MM.1S (cell line): ENCODE results near the gene GDF2.
A peak's percentile ranks its signal among the peaks of the same experiment; 100 is the strongest.

Experiments
- DNase-seq: peaks from one replicate; pipeline ENCODE4 v3.0.0-alpha.2; 2015
- H2AFZ ChIP-seq: fragments of 300-600 bp; sonication (generic); 2 replicates; pipeline ENCODE4 v1.6.0; 2016; ENCODE audit warnings: antibody characterized with exemption, low read length
- H3F3A ChIP-seq: fragments of 300-600 bp; sonication (generic); 2 replicates; pipeline ENCODE4 v1.6.1; 2016; ENCODE audit warnings: mild to moderate bottlenecking, antibody characterized with exemption, low read length, moderate library complexity, mixed read lengths; ENCODE audit not compliant: insufficient read depth
- H3K27ac ChIP-seq: fragments of 300-600 bp; sonication (generic); 2 replicates; pipeline ENCODE4 v1.5.1; 2016; ENCODE audit warnings: mild to moderate bottlenecking, low read length
- H3K27me3 ChIP-seq: fragments of 300-600 bp; sonication (generic); replicated peaks from 2 replicates; pipeline ENCODE4 v1.6.0; 2016; ENCODE audit warnings: low read length; ENCODE audit not compliant: insufficient read depth
- H3K36me3 ChIP-seq: fragments of 300-600 bp; sonication (generic); replicated peaks from 2 replicates; pipeline ENCODE4 v1.6.1; 2016; ENCODE audit warnings: mild to moderate bottlenecking, low read length, mixed read lengths; ENCODE audit not compliant: insufficient read depth
- H3K4me1 ChIP-seq: fragments of 300-600 bp; sonication (generic); 2 replicates; pipeline ENCODE4 v1.6.1; 2016; ENCODE audit warnings: low read length, mixed read lengths
- H3K4me2 ChIP-seq: fragments of 300-600 bp; sonication (generic); 2 replicates; pipeline ENCODE4 v1.6.0; 2016; ENCODE audit warnings: low read depth, low read length
- H3K4me3 ChIP-seq: fragments of 300-600 bp; sonication (generic); 2 replicates; pipeline ENCODE4 v1.5.1; 2016; ENCODE audit warnings: low read length, mixed read lengths
- H3K79me2 ChIP-seq: fragments of 300-600 bp; sonication (generic); 2 replicates; pipeline ENCODE4 v1.6.1; 2016; ENCODE audit warnings: mixed run types, low read length, mixed read lengths
- H3K9ac ChIP-seq: fragments of 300-600 bp; sonication (generic); 2 replicates; pipeline ENCODE4 v1.6.1; 2016; ENCODE audit warnings: low read length, mixed read lengths
- H3K9me2 ChIP-seq: fragments of 300-600 bp; sonication (generic); replicated peaks from 2 replicates; pipeline ENCODE4 v1.6.1; 2016; ENCODE audit warnings: mild to moderate bottlenecking, low read length, mixed read lengths; ENCODE audit not compliant: insufficient read depth
- H3K9me3 ChIP-seq: fragments of 300-600 bp; sonication (generic); replicated peaks from 2 replicates; pipeline ENCODE4 v1.6.1; 2016; ENCODE audit warnings: mild to moderate bottlenecking, low read length, mixed read lengths; ENCODE audit not compliant: insufficient read depth
- H4K20me1 ChIP-seq: fragments of 300-600 bp; sonication (generic); 2 replicates; pipeline ENCODE4 v1.6.1; 2016; ENCODE audit warnings: mild to moderate bottlenecking, low read length, moderate library complexity, mixed read lengths; ENCODE audit not compliant: insufficient read depth
- CTCF ChIP-seq: fragments of 300-600 bp; sonication (generic); IDR thresholded peaks from 2 replicates; pipeline ENCODE4 v1.5.1; 2016; ENCODE audit warnings: antibody characterized with exemption, low read length, mixed read lengths
- EZH2 ChIP-seq: fragments of 300-600 bp; sonication (generic); optimal IDR thresholded peaks from 2 replicates; pipeline ENCODE3; 2017; ENCODE audit warnings: low read depth, mild to moderate bottlenecking, antibody characterized with exemption, low read length, mixed read lengths
- EZH2phosphoT487 ChIP-seq: fragments of 300-600 bp; sonication (generic); IDR thresholded peaks from 2 replicates; pipeline ENCODE4 v1.6.1; 2018; ENCODE audit warnings: antibody characterized with exemption, low read length

Gene GDF2

GRCh38 chr10:47308775-47309174 is 13.5 kb upstream of the GDF2 start:
- Histone ChIP-seq H3K9ac (no peak overlapping the region), H3K4me2 (no peak overlapping the region)

GRCh38 chr10:47309408-47310089 is 12.7 kb upstream of the GDF2 start:
- H3K79me2 ChIP-seq: no peaks in the 10 kb centered on the region
- H3K4me1 ChIP-seq: no peaks in the 10 kb centered on the region
- H3K9me2 ChIP-seq: no peaks in the 10 kb centered on the region
- TF ChIP-seq EZH2 (no peak), EZH2phosphoT487 (no peak), CTCF (peak; percentile 37)
- no peaks in the 10 kb centered on the region for H3K9me3 ChIP-seq
- no peak overlapping the region for H3K27ac ChIP-seq
- no peak overlapping the region for H3K4me3 ChIP-seq
- DNase-seq: no peak
- peaks cover 43% of the 10 kb centered on the region for H3K27me3 ChIP-seq
- no peaks in the 10 kb centered on the region for H3K36me3 ChIP-seq
- no peaks in the 10 kb centered on the region for H3F3A ChIP-seq
- H4K20me1 ChIP-seq: no peaks in the 10 kb centered on the region
- H3K9ac ChIP-seq: no peak overlapping the region
- no peak overlapping the region for H3K4me2 ChIP-seq
- H2AFZ ChIP-seq: no peak overlapping the region

More at GRCh38 chr10:47308775-47309174, 13.5 kb upstream of the GDF2 start:
- Histone ChIP-seq H3K79me2 (no peaks in the 10 kb centered on the region), H3K4me1 (no peaks in the 10 kb centered on the region), H3K36me3 (no peaks in the 10 kb centered on the region), H3K27me3 (peaks cover 43% of the 10 kb centered on the region), H3F3A (no peaks in the 10 kb centered on the region), H4K20me1 (no peaks in the 10 kb centered on the region), H3K9me3 (no peaks in the 10 kb centered on the region), H3K4me3 (no peak overlapping the region), H3K9me2 (no peaks in the 10 kb centered on the region), H2AFZ (no peak overlapping the region), H3K27ac (no peak overlapping the region)
- no peak for DNase-seq
- TF ChIP-seq EZH2 (no peak), EZH2phosphoT487 (no peak), CTCF (no peak)

GRCh38 chr10:47310090-47310505 is 12.2 kb upstream of the GDF2 start:
- no peaks in the 10 kb centered on the region for H3F3A ChIP-seq
- DNase-seq: no peak
- H4K20me1 ChIP-seq: no peaks in the 10 kb centered on the region
- H3K79me2 ChIP-seq: no peaks in the 10 kb centered on the region
- no peak overlapping the region for H3K4me3 ChIP-seq
- no peaks in the 10 kb centered on the region for H3K9me2 ChIP-seq
- H2AFZ ChIP-seq: no peak overlapping the region
- H3K9me3 ChIP-seq: no peaks in the 10 kb centered on the region
- H3K9ac ChIP-seq: no peak overlapping the region
- TF ChIP-seq EZH2phosphoT487 (no peak), CTCF (no peak), EZH2 (no peak)
- no peak overlapping the region for H3K27ac ChIP-seq
- no peak overlapping the region for H3K4me2 ChIP-seq
- no peaks in the 10 kb centered on the region for H3K4me1 ChIP-seq
- peaks cover 43% of the 10 kb centered on the region for H3K27me3 ChIP-seq
- H3K36me3 ChIP-seq: no peaks in the 10 kb centered on the region
